H9 (cell line): ENCODE data around the gene MTA2. TPM values are rescaled to one million over a fixed set of nuclear protein-coding genes. Genes with fewer than 3 reads are reported as not detected.

ENCODE experiments used
- DNase-seq: peaks from one replicate; pipeline ENCODE4 v3.0.0-alpha.2; 2017
- H2AFZ ChIP-seq: one replicate; pipeline ENCODE4 v1.6.1; 2013; ENCODE audit warnings: mild to moderate bottlenecking, low read length, control low read depth, moderate library complexity
- H2AK5ac ChIP-seq: 2 replicates; pipeline ENCODE4 v1.6.1; 2013; ENCODE audit warnings: low read length, control low read depth, mixed read lengths; ENCODE audit not compliant: insufficient read length
- H2BK120ac ChIP-seq: one replicate; pipeline ENCODE4 v1.6.1; 2013; ENCODE audit warnings: low read depth, mild to moderate bottlenecking, low read length, control low read depth, inconsistent platforms; ENCODE audit not compliant: poor library complexity, severe bottlenecking
- H2BK12ac ChIP-seq: 2 replicates; pipeline ENCODE4 v1.6.1; 2013; ENCODE audit warnings: low read length, control low read depth, mixed read lengths, low read depth; ENCODE audit not compliant: insufficient read length
- H2BK15ac ChIP-seq: 2 replicates; pipeline ENCODE4 v1.6.1; 2013; ENCODE audit warnings: low read depth, low read length, control low read depth
- H2BK20ac ChIP-seq: one replicate; pipeline ENCODE4 v1.6.1; 2013; ENCODE audit warnings: low read depth, mild to moderate bottlenecking, low read length, control low read depth, inconsistent platforms; ENCODE audit not compliant: poor library complexity, severe bottlenecking
- H2BK5ac ChIP-seq: 2 replicates; pipeline ENCODE4 v1.6.1; 2013; ENCODE audit warnings: low read length, control low read depth, mixed read lengths; ENCODE audit not compliant: insufficient read length
- H3K14ac ChIP-seq: 2 replicates; pipeline ENCODE4 v1.6.1; 2013; ENCODE audit warnings: low read length, control low read depth; ENCODE audit not compliant: insufficient read depth
- H3K18ac ChIP-seq: 2 replicates; pipeline ENCODE4 v1.6.1; 2013; ENCODE audit warnings: low read depth, mild to moderate bottlenecking, mixed read lengths, low read length, control low read depth; ENCODE audit not compliant: insufficient read length
- H3K23ac ChIP-seq: 2 replicates; pipeline ENCODE4 v1.6.1; 2013; ENCODE audit warnings: low read length, control low read depth, mixed read lengths, low read depth; ENCODE audit not compliant: insufficient read length
- H3K23me2 ChIP-seq: 2 replicates; pipeline ENCODE4 v1.6.1; 2013; ENCODE audit warnings: low read depth, mild to moderate bottlenecking, mixed read lengths, low read length, control low read depth; ENCODE audit not compliant: insufficient read length, poor library complexity, severe bottlenecking
- H3K27ac ChIP-seq: 2 replicates; pipeline ENCODE4 v1.5.1; 2013; ENCODE audit warnings: low read length, control low read depth, mixed read lengths, low read depth; ENCODE audit not compliant: insufficient read length
- H3K27me3 ChIP-seq: 2 replicates; pipeline ENCODE4 v1.6.1; 2013; ENCODE audit warnings: low read length, control low read depth, inconsistent platforms; ENCODE audit not compliant: insufficient read depth
- H3K4ac ChIP-seq: 2 replicates; pipeline ENCODE4 v1.6.1; 2013; ENCODE audit warnings: low read depth, mild to moderate bottlenecking, control low read depth, inconsistent platforms, low read length, moderate library complexity
- H3K4me1 ChIP-seq: 2 replicates; pipeline ENCODE4 v1.6.1; 2013; ENCODE audit warnings: low read length, control low read depth, inconsistent platforms; ENCODE audit not compliant: insufficient read depth
- H3K4me2 ChIP-seq: 2 replicates; pipeline ENCODE4 v1.6.1; 2013; ENCODE audit warnings: low read length, control low read depth, mixed read lengths; ENCODE audit not compliant: insufficient read length, insufficient read depth
- H3K56ac ChIP-seq: 2 replicates; pipeline ENCODE4 v1.6.1; 2013; ENCODE audit warnings: low read depth, mild to moderate bottlenecking, mixed read lengths, low read length, control low read depth; ENCODE audit not compliant: insufficient read length
- H3K79me1 ChIP-seq: 2 replicates; pipeline ENCODE4 v1.6.1; 2013; ENCODE audit warnings: low read depth, mild to moderate bottlenecking, moderate library complexity, low read length, control low read depth, inconsistent platforms; ENCODE audit not compliant: insufficient read depth, poor library complexity, severe bottlenecking
- H3K79me2 ChIP-seq: 2 replicates; pipeline ENCODE4 v1.6.1; 2013; ENCODE audit warnings: low read length, control low read depth, inconsistent platforms; ENCODE audit not compliant: insufficient read depth
- H3K9ac ChIP-seq: 2 replicates; pipeline ENCODE4 v1.6.1; 2013; ENCODE audit warnings: low read length, control low read depth, mixed read lengths; ENCODE audit not compliant: insufficient read length; ENCODE audit errors: extremely low read depth
- H3K9me3 ChIP-seq: one replicate; pipeline ENCODE4 v1.6.1; 2013; ENCODE audit warnings: low read depth, low read length, inconsistent platforms; ENCODE audit not compliant: control insufficient read depth
- H3T11ph ChIP-seq: one replicate; pipeline ENCODE4 v1.6.1; 2013; ENCODE audit warnings: mild to moderate bottlenecking, low read length, control low read depth, inconsistent platforms
- H4K20me1 ChIP-seq: one replicate; pipeline ENCODE4 v1.6.1; 2013; ENCODE audit not compliant: control insufficient read depth, insufficient read length, insufficient read depth
- H4K5ac ChIP-seq: 2 replicates; pipeline ENCODE4 v1.6.1; 2013; ENCODE audit warnings: low read depth, mild to moderate bottlenecking, mixed read lengths, low read length, control low read depth; ENCODE audit not compliant: insufficient read length
- H4K8ac ChIP-seq: replicated peaks from 2 replicates; pipeline ENCODE4 v1.6.1; 2013; ENCODE audit warnings: low read length, control low read depth, mixed read lengths, low read depth; ENCODE audit not compliant: insufficient read length
- H4K91ac ChIP-seq: 2 replicates; pipeline ENCODE4 v1.6.1; 2013; ENCODE audit warnings: low read depth, mild to moderate bottlenecking, moderate library complexity, mixed read lengths, low read length, control low read depth; ENCODE audit not compliant: insufficient read length
- H3K27ac Mint-ChIP-seq, 3 experiments: 2 replicates in 2 of 3; 3 replicates in 1 of 3; pipeline ENCODE4 v1.8.0; 2020 to 2021; ENCODE audit warnings: mixed read lengths in 3 of 3, mild to moderate bottlenecking in 1 of 3, moderate library complexity in 1 of 3
- H3K27me3 Mint-ChIP-seq: 2 replicates; pipeline ENCODE4 v1.8.0; 2021; ENCODE audit warnings: low read depth, mild to moderate bottlenecking, moderate library complexity, mixed read lengths
- H3K36me3 Mint-ChIP-seq, 3 experiments: 2 replicates in 2 of 3; 3 replicates in 1 of 3; pipeline ENCODE4 v1.8.0; 2020 to 2021; ENCODE audit warnings: low read depth in 3 of 3, mixed read lengths in 3 of 3; ENCODE audit not compliant: insufficient read depth in 1 of 3
- H3K4me1 Mint-ChIP-seq, 2 experiments: 2 replicates each; pipeline ENCODE4 v1.8.0; 2020; ENCODE audit warnings: mixed read lengths in 2 of 2
- H3K4me3 Mint-ChIP-seq, 2 experiments: 2 replicates in 1 of 2; 3 replicates in 1 of 2; pipeline ENCODE4 v1.8.0; 2020 to 2021; ENCODE audit warnings: mild to moderate bottlenecking in 2 of 2, mixed read lengths in 2 of 2, moderate library complexity in 1 of 2
- H3K9me3 Mint-ChIP-seq, 2 experiments: 2 replicates in 1 of 2; 3 replicates in 1 of 2; pipeline ENCODE4 v1.8.0; 2020; ENCODE audit warnings: mild to moderate bottlenecking in 2 of 2, mixed read lengths in 2 of 2, moderate library complexity in 1 of 2
- WGBS: extraction: QIAGEN DNeasy Blood & Tissue Kit; methylation state at CpG from one replicate; pipeline ENCODE4 v1.1.7; 2013; ENCODE audit warnings: missing lambda C conversion rate, low lambda C conversion rate, mixed read lengths; ENCODE audit not compliant: insufficient read length; ENCODE audit errors: extremely low coverage; 5-methylcytosine and 5-hydroxymethylcytosine counted together
- total RNA-seq: library from RNA; stranded (reverse); gene quantifications from 2 replicates; pipeline ENCODE4 v1.2.1, GENCODE V29; 2021
- TF ChIP-seq, protein P1 (sequence below): fragments of 200-600 bp; sonication (generic); conservative IDR thresholded peaks from 3 replicates; pipeline ENCODE4 v1.8.0; 2021; ENCODE audit warnings: antibody characterized with exemption, mild to moderate bottlenecking

The MTA2 gene
- total RNA-seq, 1 experiment from 2014 or later: 143 TPM

DNA sequence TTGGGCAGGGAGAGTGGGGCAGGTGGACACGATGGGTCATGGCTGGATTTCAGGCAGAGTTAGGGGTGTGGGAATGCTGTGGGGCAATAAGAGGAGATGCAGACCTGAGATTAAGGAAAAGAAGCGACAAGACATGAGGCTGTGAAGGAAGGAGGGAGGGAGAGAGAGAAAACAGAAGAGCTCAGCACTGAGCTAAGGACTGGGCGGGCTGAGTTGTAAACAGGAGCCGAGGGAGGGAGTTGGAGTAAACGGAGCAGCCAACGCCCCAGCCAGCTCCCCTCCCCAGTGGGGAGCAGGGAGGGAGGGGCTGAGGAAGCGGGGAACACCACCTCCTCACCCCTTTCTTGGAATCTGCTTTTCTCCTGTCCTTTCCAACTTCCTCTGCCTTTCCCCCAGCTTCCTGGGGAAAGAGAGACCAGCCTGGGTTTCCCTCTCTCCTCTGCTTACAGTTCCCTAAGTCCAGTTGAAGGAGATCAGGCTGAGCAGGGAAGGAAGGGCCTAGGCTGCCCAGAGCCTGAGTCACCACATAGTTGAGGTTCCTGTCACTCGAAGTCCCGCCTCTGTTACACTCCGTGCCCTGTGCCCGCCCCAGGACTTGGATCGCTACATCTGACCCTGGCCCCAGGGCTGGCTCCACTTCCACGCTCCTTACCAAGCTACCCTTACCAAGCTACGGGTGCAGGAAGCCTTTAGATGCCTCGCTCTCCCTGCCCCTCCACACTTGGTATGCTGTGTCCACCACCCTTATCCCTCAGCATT, 48.4 kb downstream of the MTA2 start:
- H3K36me3 Mint-ChIP-seq: peaks cover 5 to 30% (median 22%) of the 10 kb centered on the region in 3 experiments
- Histone ChIP-seq H3K4me1 (peaks cover 22% of the 10 kb centered on the region; the same call in 1 of the 2 replicates), H3K4me2 (peak overlapping the region; percentile 44), H2BK12ac (peak overlapping the region; percentile 95), H3K23me2 (no peaks in the 10 kb centered on the region), H2BK20ac (peak overlapping the region; percentile 97), H3K27ac (peak overlapping the region; percentile 1), H3K14ac (peak overlapping the region; percentile 90), H3K27me3 (peaks cover 9% of the 10 kb centered on the region; the same call in 1 of the 2 replicates), H3K18ac (peak overlapping the region; percentile 95), H2BK15ac (0 out of 2 replicates have a peak overlapping the region, but pooled peaks have one; percentile 0), H3K56ac (no peak overlapping the region), H3K9me3 (no peaks in the 10 kb centered on the region), H3T11ph (peak overlapping the region; percentile 46), H2AK5ac (no peak overlapping the region), H2BK120ac (peak overlapping the region; percentile 93), H3K23ac (no peak overlapping the region), H2AFZ (no peak overlapping the region), H2BK5ac (no peak overlapping the region), H3K4ac (peak overlapping the region; percentile 79; the same call in 1 of the 2 replicates), H4K8ac (no peak overlapping the region), H4K5ac (no peak overlapping the region), H4K91ac (peak overlapping the region; percentile 73), H3K79me1 (no peaks in the 10 kb centered on the region), H3K79me2 (no peaks in the 10 kb centered on the region), H3K9ac (peak overlapping the region; percentile 14), H4K20me1 (peaks cover 2% of the 10 kb centered on the region)
- H3K9me3 Mint-ChIP-seq: no peaks in the 10 kb centered on the region; a peak in 1 of 5 replicates
- DNase-seq: peak; percentile 84
- H3K27ac Mint-ChIP-seq: peak overlapping the region; percentile 74 to 99 (median 95)
- H3K4me1 Mint-ChIP-seq: peaks cover 51 to 66% of the 10 kb centered on the region in 2 experiments
- peaks cover 33% of the 10 kb centered on the region for H3K27me3 Mint-ChIP-seq
- peak overlapping the region; percentile 28 to 68 for H3K4me3 Mint-ChIP-seq
- TF ChIP-seq, protein P1, sequence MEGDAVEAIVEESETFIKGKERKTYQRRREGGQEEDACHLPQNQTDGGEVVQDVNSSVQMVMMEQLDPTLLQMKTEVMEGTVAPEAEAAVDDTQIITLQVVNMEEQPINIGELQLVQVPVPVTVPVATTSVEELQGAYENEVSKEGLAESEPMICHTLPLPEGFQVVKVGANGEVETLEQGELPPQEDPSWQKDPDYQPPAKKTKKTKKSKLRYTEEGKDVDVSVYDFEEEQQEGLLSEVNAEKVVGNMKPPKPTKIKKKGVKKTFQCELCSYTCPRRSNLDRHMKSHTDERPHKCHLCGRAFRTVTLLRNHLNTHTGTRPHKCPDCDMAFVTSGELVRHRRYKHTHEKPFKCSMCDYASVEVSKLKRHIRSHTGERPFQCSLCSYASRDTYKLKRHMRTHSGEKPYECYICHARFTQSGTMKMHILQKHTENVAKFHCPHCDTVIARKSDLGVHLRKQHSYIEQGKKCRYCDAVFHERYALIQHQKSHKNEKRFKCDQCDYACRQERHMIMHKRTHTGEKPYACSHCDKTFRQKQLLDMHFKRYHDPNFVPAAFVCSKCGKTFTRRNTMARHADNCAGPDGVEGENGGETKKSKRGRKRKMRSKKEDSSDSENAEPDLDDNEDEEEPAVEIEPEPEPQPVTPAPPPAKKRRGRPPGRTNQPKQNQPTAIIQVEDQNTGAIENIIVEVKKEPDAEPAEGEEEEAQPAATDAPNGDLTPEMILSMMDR: no peak
- WGBS: no CpG with 5 or more reads among the region's 15 CpGs
